GM21528 (cell line): Measurements from ENCODE around the gene KDM4B.
"Not testable (repeated sequence)": the region's sequence is repeated elsewhere in the genome, so short reads cannot be mapped to it uniquely, and the experiment has no call there.

ENCODE experiments used
- ATAC-seq: cut with Tn5 transposase; IDR thresholded peaks from one replicate; pipeline ENCODE4 v1.9.1; 2021; ENCODE audit warnings: mild to moderate bottlenecking, moderate library complexity; ENCODE audit not compliant: unreplicated experiment, low FRiP score

The KDM4B gene

DNA sequence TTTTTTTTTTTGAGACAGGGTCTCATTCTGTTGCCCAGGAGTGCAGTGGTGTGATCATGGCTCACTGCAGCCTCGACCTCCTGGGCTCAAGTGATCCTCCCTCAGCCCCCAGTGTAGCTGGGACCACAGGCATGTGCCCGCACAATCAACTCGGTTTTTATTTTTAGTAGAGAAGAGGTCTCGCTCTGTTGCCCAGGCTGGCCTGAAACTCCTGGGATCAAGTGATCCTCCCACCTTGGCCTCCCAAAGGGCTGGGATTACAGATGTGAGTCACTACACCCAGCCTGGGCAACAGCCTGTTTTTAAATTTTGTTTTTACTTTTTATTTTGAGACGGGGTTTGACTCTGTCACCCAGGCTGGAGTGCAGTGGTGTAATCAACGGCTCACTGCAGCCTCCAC is 2.3 kb upstream of the KDM4B start:
- ATAC-seq, result no peak

DNA sequence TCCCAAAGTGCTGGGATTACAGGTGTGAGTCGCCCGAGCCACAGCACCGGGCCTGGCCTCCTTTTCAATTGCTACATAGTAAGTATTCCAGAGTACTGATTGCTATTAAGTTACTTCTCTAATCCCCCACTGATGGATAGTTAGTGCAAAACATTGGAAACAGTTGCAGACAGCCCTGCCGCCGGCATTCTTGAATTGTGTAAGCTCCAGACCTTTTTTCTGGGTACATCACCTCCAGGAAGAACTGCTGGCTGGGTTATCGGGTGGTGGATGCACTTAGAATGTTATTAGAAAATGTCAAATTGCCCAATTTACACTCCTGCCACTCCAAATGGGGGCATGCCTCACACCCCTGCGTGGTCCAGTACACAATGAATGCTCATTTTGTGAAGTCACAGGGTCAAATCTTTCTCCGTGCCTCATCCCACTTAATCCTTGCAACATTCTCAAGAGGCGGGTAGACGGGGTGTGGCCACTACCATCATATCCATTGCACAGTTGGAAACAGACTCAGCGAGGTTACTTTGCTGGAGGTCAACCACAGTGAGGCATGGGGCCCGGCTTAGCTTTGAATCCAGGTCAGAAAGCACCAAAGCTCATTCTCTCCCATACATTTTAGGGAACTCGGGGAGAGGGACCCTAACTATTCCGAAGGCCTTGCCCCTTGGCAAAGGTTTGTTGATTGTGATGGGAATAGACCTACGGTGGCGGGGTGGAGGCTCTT is 1.0 kb upstream of the KDM4B start:
- no peak for ATAC-seq

DNA sequence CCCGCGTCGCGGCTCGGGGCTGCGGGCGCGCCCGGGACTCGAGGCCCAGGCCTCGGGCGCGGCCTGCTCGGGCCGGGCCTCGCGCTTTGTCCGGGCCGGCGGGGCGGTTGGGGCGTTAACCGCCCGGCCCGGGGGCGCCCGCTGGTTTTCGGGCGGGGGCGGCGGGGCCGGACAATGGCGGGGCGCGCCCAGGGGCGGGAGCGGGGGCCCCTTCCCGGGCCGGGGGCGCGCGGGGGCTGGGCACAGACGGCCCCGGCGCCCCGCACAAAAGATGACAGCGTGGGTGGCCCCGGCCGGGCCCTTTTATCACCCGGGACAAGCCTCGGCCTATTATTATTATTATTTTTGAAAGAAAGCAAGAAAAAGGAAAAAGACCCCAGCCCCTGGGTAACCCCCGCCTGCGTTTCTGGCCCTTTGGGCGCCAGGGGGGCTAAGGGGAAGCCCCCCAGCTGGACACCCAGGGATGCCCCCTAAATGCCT is 419 bp downstream of the KDM4B start:
- peak; percentile 0 for ATAC-seq

DNA sequence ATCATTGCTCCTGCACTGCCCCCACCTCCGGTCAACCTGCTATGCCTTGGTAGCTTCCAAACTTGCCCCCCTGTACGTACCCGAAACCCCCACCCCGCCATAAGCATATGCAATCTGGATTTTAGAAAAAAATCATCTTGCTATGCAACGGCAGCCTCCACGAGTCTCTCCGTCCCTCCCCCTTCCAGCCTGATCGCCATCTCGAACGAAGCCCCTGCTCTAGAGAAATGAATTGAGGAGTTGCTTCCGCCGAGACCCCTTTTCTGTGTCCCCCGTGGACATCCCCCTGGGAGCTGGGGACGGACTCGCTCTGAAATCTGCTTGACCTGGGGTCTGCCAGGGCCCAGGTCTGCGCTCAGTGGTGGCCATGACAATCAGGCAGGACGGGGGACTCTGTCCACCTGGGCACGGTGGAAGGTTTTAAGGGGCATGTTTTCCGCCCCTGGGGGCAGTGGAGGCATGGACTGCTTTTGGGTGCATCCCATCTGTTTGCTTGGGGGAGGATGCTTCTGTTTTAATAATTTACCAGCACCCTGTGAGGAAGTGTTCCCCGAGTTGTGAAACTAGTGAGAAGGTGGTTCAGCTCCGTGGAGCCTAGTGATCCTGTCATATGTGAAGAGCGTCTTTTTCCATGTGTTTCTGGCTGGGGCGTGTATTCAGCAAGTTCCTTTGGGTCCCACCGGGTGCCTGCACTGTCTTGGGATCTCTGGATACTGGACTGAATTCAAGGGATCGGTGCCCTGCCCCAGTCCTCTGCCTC is 1.0 kb downstream of the KDM4B start:
- ATAC-seq, result no peak

DNA sequence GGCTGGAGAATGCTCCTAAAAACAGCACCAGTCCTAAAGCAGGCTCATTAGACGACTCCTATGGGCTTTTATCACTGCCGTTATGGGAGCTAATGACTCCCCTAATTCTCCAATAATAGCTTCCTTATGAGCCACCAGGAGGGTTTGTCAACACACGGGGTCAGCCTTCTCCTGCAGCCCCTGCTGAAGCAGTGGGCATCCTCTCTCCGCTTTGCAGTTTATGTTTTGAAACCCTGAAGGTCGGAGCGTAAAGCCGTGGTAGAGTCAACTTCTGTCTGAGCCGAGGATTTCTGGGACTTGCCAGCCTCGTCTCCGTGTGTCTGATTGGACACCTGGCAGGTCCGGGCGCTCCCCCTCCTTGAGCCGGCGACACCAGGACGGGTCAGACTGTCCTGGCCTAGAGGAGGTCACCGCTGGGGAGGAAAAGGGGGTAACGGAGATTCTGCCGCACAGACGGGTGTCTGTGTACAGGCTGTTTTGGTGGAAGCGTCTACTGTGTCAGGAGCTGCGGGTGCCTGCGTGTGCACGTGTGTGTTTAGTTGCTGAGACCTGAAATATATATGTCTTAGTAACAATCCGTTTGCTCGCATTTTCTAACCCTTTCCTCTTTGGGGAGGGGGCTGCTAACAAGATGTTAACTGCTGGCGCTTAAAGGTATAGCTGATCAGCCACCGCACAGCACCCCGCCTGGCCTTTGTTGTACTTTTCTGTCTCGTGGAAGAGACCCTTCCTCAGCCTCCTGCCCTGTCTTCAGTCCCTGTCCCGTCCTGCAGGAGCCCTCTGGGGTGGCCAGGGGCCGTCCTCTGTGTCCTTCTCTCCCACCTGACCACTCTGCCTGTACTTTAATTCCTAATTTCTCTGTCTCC is 1.9 kb downstream of the KDM4B start:
- ATAC-seq, result no peak

DNA sequence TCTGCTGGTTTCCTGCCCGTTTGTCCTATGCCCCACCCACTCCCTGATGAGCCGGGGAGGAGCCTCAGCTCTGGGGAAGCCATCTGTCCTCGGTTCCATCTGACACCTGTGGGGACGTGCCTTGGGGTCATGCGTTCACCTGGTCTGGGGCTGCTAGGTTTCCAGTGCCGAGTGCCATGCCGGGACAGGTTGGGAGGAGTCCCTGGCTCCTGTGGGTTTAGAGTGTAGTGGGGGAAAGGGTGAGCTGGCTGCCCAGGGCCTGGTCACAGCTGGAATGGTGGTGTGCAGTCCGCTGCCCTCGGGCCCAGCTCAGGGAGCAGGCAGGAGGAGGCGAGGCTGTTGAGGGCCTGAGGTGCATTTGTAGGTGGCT is 2.5 kb downstream of the KDM4B start:
- no peak for ATAC-seq

DNA sequence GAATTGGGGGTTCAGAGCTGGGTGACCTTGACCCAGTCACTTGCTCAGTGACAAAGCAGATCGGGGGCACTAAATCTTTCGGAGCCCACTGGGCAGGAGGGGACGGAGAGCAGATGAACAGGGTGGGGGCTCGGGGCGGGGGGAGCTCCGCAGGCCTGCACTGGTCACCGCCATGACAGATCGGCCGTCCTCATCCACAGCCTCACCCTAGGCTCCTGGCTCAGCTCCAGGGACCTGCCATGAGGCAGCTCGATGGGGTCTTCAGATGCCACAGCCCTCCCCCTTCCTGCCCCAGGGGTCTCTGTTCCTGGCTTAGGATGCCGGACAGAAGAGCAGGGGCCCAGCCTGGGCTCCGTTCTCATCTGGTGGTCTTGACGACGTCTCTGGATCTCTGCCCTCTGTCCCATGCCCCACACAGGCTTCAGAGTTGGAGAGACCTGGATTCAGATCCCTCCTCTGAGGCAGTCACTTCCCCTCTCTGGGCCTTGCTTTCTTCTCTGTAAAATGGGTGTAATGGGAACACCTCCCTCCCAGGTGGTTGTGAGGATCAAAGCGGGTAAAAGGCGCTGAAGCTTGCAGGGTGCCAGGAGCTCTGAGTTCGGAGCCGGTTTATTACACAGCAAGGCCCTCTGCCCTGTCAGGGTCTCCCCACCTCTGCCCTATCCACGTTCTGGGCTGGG is 3.0 kb downstream of the KDM4B start:
- no peak for ATAC-seq

DNA sequence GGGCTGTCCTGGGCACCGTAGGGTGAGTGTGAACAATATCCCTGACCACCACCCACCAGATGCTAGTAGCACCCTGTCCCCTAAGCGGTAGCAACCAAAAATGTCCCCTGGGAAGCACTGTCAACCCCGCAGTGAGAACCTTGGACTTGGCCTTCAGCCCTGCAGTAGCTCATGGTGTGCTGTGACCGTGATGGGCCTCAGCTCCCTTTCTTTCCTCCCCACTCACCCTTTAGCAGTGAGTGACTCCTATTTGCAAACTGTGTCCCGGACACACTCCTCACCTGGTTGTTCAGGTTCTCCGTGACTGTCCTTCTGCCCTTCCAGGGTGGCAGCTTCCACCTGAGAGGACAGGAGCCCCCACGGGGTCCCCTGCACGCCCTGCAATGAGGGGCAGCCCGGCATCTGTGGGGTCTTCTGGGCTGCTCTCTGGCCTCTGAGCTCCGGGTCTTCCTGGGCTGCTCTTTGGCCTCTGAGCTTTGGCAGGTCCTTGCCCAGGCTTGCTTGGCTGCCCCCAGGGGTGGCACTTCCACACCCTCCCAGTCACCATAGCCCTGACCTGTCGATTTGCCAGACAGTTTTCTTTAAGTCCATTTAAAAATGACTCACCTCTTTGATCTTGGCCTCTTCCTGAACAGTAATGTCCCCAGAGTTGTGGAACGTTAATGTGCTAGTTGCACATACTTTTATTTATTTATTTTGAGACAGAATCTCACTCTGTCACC is 3.8 kb downstream of the KDM4B start:
- no peak for ATAC-seq

DNA sequence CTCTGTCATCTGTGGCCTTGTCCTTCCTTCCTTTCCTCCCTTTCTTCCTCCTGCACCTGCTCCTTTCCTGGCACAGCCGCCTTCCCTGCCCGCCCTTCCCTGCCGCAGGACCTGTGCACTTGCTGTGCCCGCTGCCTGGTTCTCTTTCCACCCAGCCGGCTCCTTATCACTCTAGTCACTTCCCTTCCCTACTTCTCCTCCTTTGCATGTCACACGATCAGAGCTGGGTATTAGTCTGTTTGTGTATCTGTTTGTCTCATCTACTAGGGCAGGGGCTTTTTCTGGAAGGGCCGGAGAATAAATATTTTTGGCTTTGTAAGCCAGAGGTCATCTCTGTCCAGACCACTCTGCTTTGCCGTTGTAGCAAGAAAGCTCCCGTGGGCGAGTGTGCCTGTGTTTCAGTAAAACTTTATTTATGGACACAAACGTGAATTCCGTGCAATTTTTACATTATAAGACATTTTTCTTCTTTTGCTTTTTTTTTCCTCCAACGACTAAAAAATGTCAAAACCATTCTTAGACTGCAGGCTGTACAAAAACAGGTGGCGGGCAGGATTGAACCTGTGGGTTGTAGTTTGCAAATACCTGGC is 6.1 kb downstream of the KDM4B start:
- ATAC-seq, result no peak

DNA sequence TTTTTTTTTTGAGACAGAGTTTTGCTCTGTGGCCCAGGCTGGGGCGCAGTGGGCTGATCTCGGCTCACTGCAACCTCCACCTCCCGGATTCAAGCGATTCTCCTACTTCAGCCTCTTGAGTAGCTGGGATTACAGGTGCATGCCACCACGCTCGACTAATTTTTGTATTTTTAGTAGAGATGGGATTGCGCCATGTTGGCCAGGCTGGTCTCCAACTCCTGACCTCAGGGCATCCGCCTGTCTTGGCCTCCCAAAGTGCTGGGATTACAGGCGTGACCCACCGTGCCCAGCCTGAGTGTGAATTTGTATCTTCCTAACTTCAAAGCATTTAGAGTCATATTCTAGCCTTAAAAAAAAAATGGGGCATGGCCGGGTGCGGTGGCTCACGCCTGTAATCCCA is 6.7 kb downstream of the KDM4B start:
- ATAC-seq, result not testable (repeated sequence)

DNA sequence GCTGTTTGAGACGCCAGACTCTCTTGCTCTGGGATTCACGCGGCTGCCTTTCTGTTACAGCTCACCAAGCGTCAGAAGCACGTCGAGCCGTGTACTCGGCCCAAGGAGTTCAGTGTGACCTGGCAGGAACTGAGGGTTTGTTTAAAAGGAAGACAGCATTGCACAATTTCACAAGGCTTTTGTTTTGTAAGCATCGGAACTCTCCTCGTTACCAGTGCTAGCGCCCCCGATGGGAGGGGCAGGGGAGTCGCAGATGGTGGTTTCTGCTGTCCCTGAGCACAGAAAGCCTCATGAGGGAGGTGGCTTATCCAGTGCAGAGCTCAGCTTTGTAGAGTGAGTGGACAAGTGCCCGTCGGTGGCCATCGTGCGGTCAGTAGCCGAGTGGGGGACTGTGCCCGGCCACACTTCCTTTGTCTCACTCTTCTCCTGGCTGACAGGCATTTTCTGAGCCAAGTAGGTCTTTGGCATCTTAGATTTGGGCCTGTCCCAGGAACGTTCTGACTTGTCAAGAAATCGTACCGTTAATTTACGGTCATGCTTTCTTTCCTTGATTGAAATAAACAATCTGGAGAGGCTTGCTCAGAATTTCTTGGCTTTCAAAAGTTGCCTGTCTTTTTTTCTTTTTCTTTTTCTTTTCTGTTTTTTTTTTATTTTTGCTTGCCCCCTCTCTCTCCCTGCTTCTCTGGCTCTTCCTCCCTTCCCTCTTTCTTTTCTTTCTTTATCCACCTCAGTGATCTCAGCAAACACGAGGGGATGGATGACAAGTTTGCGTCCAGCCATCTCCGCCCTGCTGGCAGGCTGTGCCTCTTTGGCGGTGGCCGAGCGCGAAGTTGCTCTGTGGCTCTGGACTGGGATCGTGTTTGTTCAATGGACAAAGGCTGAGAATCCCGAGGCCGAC is 7.7 kb downstream of the KDM4B start:
- no peak for ATAC-seq

DNA sequence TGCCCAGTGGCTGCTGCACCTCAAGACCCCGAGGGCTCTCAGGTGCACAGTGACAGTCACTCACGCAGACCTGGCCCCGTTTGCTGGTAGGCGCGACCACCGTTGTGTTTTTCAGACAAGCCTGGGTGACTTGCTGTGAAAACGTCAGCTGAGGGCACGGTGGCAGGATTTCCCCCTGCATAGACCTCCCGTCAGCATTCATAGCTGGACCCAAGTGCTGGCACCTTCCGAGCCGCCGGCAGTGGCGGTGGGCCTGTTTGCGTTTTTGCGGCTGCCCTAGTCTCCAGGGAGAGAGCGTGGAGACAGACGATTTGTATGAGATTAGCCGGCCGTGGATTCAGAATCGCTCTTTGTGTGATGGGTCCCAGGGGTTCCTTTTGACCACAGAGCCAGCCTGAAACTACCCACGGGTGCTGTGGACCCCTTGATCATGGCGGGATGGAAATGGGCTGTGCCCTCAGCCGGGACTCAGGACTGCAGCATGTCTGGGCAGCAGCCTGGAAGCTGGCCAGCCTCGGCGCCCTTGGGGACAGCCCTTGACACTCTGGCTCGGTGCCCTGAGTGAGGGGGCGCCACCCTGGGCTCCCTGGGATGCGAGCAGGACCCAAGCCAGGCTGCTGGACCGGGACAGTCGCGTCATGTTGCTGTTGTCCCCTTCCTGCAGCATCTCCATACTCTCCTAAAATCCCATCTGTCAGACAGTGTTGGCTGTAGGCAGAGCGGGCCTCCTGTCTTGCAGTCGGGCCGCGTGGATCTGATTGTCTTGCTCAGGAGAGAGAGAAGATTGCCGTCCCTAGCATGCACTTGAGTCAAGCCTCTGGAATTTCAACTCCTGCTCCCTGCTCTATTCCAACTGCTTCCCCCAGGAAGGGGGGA is 8.6 kb downstream of the KDM4B start:
- ATAC-seq, result no peak

DNA sequence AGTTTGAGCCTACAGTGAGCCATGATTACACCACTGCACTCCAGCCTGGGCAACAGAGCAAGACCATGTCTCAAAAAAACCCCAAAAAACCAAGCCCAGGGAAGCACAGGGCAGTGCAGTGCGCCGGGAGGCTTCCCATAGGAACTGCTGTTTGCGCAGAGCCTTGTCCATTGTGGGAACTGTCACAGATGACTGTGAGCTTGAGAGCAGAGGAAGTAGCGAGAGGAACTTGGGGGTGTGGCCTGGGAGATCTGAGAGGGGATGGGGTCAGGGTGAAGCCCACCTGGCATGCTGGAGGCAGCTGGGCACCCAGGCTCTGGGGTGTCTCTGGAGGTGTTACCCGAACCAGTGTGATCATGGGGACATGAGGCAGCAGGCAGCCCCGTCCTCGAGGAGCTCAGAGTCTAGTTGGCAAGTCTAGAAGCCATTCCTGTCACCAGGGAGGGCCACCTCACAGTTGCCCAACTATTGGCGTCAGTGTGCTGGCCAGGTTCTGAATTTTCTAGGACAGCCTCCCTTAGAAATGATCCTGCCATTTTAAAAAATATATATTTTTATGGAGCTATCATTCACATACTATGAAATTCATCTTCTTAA is 10.4 kb downstream of the KDM4B start:
- ATAC-seq, result no peak

DNA sequence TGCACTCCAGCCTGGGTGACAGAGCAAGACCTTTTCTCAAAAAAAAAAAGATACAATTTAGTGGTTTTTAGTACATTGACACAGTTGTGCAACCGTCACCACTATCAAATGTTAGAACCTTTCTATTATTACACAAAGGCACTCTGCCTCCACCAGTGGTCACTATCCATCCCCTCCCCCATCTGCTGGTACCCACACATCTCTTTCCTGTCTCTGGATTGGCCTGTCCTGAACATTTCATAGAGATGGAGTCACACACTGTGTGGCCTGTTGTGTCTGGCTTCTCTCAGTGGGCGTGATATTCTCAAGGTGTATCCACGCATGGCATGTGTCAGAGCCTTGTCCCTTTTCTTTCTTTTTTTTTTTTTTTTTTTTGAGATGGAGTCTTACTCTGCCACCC is 11.2 kb downstream of the KDM4B start:
- ATAC-seq, result no peak

DNA sequence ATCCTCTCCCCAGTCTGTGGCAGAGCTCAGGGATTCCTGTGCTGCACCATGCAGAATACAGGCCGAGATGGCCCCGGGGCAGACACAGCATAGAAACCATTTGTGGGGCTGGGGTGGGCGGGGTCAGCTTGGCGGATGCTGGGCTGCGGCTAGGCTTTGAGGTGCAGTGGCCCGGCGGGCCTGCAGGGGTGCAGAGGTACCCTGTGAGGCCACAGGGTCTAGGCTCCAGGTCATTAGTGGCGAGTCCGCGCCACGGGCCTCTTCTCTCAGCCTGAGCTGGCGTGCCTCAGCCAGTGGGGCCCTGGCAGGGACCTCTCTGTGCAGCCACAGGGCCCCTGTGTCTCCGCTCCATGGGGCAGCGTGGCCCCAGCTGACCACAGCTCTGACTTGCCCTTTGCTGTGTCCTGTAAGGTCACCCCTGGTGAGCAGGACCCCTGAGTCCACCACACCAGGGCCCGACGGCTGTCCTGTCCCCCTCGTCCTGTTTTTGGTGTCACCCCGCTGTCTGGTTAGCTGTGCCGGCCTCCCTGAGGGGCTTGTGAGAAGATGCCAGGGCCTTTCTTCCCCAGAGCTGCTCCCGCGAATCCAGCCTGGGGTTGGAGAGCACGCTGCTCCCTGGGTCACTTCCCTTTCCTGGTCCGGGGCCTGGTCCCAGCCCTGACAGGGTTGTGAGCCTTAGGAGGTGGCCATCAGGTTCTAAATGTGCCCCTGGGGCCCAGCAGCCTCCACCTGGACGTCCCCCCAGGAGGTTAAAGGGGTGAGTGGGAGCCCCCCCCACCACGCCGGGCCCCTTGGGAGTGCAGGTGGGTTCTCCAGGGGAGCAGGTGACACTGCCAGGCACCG is 12.1 kb downstream of the KDM4B start:
- ATAC-seq, result no peak

DNA sequence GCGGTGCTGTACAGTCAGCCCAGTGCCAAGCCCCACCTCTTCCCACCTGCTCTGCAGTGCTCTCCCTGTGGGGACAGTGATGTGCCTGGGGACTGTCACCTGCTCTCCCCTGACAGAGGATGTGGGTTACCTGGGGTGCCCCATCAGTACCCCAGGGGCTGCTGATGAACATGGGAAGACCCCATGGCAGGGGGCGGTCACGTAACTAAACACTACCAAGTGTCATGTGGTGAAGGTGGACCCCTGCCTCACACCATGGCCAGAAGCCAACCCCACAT is 12.7 kb downstream of the KDM4B start:
- ATAC-seq, result no peak
